T-helper 17 cell (primary cell): ENCODE measurements around the gene SCAF11. TPM values are rescaled to one million over a fixed set of nuclear protein-coding genes. Genes with fewer than 3 reads are reported as not detected.
A peak's percentile ranks its signal among the peaks of the same experiment; 100 is the strongest.

Experiments used
- ATAC-seq: fragments of 150-1000 bp; cut with Tn5 transposase; 2 replicates; pipeline ENCODE4 v1.10.0; 2021; ENCODE audit warnings: mild to moderate bottlenecking, moderate library complexity
- DNase-seq, 3 donors: peaks; one replicate each; pipeline versions ENCODE4 v3.0.0 to v3.0.0-alpha.2; 2020 to 2021
- H3K9me3 ChIP-seq: one replicate; pipeline ENCODE4 v1.7.0; 2013; ENCODE audit warnings: low read length, mild to moderate bottlenecking; ENCODE audit not compliant: control insufficient read depth, poor library complexity, severe bottlenecking
- H3K27ac Mint-ChIP-seq: one replicate; pipeline ENCODE4 v1.8.0; 2022; ENCODE audit warnings: mild to moderate bottlenecking, moderate library complexity, mixed read lengths
- H3K27me3 Mint-ChIP-seq: one replicate; pipeline ENCODE4 v1.8.0; 2022; ENCODE audit warnings: mixed read lengths
- H3K36me3 Mint-ChIP-seq: one replicate; pipeline ENCODE4 v1.8.0; 2022; ENCODE audit warnings: low read depth, mixed read lengths
- H3K4me1 Mint-ChIP-seq: one replicate; pipeline ENCODE4 v1.8.0; 2022; ENCODE audit warnings: mild to moderate bottlenecking, mixed read lengths
- H3K4me3 Mint-ChIP-seq: one replicate; pipeline ENCODE4 v1.8.0; 2022; ENCODE audit warnings: mild to moderate bottlenecking, moderate library complexity, mixed read lengths
- total RNA-seq, 4 donors: library from RNA in 2 of 4; stranded (reverse) in 2 of 4; gene quantifications; one replicate each; pipeline ENCODE4 v1.2.3 and lab custom pipeline; 2022 to 2026

SCAF11 gene
- total RNA-seq, 2 donors from 2014 or later = 165 to 166 TPM

DNA sequence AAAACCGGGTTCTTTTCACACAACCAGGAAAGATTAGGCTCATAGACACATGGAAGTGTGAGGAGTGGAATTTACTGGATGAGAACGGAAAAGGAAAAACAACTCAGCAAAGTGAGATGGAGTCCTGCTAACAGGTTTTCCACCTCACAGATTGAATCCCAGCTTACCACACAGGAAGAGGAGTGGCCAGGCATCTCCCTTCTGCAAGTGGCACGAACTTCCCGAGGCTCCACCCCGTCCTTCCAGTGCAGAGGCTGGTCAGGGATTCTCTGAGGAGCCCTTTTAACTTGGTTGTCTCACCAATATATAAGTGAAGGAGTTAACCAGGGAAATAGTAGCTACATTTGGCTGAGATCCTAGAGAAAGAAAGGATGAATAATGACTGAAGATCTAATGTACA, 102.8 kb downstream of the SCAF11 start:
- ATAC-seq (no peak), DNase-seq (no peak)
- H3K9me3 ChIP-seq = no peaks in the 10 kb centered on the region
- Mint-ChIP-seq H3K4me1 (peaks cover 15% of the 10 kb centered on the region), H3K4me3 (no peak overlapping the region), H3K36me3 (peaks cover 3% of the 10 kb centered on the region), H3K27me3 (no peaks in the 10 kb centered on the region), H3K27ac (no peak overlapping the region)

DNA sequence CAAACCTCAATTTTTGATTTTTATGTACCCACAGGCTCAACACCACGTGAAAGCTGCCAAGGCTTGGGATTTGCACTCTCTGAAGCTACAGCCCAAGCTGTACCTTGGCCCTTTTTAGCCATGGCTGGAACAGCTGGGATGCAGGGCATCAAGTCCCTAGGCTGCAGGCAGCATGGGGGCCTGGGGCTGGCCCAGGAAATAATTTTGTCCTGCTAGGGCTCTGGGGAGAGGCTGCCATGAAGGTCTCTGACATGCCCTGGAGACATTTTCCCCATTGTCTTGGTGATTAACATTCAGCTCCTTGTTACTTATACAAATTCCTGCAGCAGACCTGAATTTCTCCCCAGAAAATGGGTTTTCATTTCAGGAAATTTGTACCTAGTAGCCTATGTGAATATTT, 103.7 kb downstream of the SCAF11 start:
- no peaks in the 10 kb centered on the region for H3K9me3 ChIP-seq
- H3K36me3 Mint-ChIP-seq = peaks cover 6% of the 10 kb centered on the region
- ATAC-seq = no peak

DNA sequence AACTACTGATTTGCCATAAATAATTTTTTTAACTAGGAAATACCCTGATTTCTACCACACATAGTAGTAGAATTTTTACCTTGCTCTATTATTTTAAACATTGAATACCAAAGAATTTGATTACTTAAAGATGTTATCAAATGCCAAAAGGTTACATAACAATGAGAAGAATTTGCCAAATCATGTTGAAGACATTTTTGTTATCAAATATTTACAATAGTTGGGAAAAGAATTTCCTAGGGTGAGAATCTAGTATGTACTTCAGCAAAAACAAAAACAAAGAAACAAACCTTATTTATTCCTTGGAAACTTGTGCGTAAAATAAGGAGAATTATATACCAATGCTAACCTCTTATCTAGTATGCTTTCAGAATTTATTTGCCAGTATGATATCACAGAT, 107.2 kb downstream of the SCAF11 start:
- Mint-ChIP-seq H3K27me3 (no peaks in the 10 kb centered on the region), H3K36me3 (peaks cover 14% of the 10 kb centered on the region), H3K27ac (no peak overlapping the region)

More for the DNA sequence above, 103.7 kb downstream of the SCAF11 start:
- no peak overlapping the region for H3K27ac Mint-ChIP-seq
- H3K27me3 Mint-ChIP-seq = no peaks in the 10 kb centered on the region
- DNase-seq = no peak
- no peak overlapping the region for H3K4me3 Mint-ChIP-seq
- H3K4me1 Mint-ChIP-seq = peaks cover 12% of the 10 kb centered on the region

DNA sequence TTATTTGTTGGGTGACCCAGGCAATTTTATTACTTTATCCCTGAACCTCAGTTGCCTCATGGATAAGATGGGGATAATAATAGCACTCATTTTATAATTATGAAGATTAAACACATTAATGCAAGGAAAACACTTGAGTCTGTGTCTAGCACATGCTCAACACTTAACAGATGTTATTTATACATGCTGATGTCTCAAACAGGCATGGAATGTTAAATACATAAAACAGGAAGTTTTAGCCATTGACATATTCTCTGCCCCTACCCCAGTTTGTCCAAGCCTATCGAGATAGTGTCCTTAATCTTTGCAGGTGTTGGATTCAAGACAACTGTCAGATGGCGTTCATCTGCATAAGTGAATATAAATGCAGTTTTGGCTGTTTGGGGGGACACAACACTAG, 109.8 kb downstream of the SCAF11 start:
- ATAC-seq (no peak), DNase-seq (no peak)
- Mint-ChIP-seq H3K27ac (no peak overlapping the region), H3K36me3 (peaks cover 12% of the 10 kb centered on the region), H3K4me1 (peaks cover 21% of the 10 kb centered on the region), H3K27me3 (no peaks in the 10 kb centered on the region), H3K4me3 (no peak overlapping the region)
- no peaks in the 10 kb centered on the region for H3K9me3 ChIP-seq

More for the DNA sequence above, 107.2 kb downstream of the SCAF11 start:
- no peaks in the 10 kb centered on the region for H3K9me3 ChIP-seq
- ATAC-seq (no peak), DNase-seq (no peak)
- no peak overlapping the region for H3K4me3 Mint-ChIP-seq
- H3K4me1 Mint-ChIP-seq = peaks cover 19% of the 10 kb centered on the region

DNA sequence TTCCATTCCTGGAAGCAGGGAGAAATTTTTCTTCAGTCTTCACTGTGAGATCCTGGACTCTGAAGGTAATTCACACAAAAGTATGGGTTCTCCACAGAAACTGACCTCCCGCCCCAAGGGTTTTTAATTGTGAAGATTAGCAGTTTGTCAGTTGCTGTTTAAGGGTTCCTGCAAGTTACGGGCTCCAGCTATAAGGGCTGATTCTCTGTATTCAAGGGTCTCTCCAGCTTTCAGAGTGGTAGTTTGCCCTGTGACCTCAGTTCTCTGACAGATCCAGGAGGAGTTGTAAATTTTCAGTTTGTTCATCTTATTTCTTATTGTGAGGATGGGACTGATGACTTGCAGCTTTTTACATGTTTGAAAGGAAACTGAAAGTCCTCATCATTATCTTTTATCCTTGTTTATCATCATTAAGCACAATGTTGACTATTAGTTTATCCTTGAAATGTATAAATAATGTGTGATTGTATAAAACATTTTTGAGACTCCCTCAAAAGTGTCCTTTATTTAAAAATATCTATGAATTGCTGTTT, 110.9 kb downstream of the SCAF11 start:
- Mint-ChIP-seq H3K36me3 (peaks cover 15% of the 10 kb centered on the region), H3K4me1 (peaks cover 21% of the 10 kb centered on the region), H3K27ac (peak overlapping the region; percentile 89), H3K4me3 (peak overlapping the region; percentile 12), H3K27me3 (no peaks in the 10 kb centered on the region)
- ATAC-seq (no peak), DNase-seq (no peak)
- no peaks in the 10 kb centered on the region for H3K9me3 ChIP-seq

DNA sequence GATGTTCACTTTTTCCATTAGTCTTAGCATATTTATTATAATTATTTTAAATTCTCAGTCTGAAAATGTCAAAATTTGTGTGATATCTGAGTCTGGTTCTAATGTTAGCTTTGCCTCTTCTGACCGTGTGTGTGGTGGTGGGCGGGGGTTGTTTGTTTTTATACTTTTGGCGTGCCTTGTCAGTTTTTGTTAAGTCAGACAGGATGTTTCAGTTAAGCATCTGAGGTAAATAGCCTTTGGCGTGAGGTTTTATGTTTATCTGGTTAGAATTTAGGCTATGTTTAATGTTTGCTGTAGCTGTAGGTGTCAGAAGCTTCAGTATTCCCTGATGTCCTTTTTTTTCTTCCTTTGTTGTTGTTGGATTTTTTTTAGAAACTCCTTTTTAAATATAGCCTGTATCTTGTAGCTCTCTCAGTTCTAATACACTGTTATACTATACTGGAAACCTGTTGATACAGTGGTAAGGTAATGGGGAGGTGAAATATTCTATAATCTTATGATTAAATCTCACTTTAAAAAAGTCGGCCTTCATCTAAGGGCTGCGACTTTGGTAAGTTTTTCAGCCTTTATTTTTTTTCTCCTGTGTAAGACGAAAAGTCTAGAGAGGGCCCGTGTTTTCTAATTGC, 111.6 kb downstream of the SCAF11 start:
- H3K36me3 Mint-ChIP-seq = peaks cover 17% of the 10 kb centered on the region
- peaks cover 21% of the 10 kb centered on the region for H3K4me1 Mint-ChIP-seq
- H3K4me3 Mint-ChIP-seq = peak overlapping the region; percentile 75
- no peaks in the 10 kb centered on the region for H3K27me3 Mint-ChIP-seq
- H3K9me3 ChIP-seq = no peaks in the 10 kb centered on the region
- ATAC-seq = peak; percentile 81
- DNase-seq = no peak
- peak overlapping the region; percentile 89 for H3K27ac Mint-ChIP-seq

DNA sequence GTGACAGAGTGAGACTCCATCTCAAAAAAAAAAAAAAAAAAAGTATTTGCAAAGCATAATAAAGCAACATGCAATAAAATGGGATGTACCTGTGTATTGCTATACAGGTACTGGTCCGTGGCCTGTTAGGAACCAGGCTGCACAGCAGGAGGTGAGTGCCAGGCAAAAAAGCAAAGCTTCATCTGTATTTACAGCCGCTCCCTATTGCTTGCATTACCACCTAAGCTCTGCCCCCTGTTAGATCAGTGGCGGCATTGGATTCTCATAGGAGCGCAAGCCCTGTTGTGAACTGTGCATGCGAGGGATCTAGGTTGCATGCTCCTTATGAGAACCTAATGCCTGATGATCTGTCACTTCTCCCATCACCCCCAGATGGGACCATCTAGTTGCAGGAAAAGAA, 113.3 kb downstream of the SCAF11 start:
- Mint-ChIP-seq H3K36me3 (peaks cover 21% of the 10 kb centered on the region), H3K27me3 (no peaks in the 10 kb centered on the region), H3K4me1 (peaks cover 22% of the 10 kb centered on the region), H3K4me3 (no peak overlapping the region), H3K27ac (no peak overlapping the region)
- DNase-seq (no peak), ATAC-seq (no peak)
- H3K9me3 ChIP-seq = no peaks in the 10 kb centered on the region

DNA sequence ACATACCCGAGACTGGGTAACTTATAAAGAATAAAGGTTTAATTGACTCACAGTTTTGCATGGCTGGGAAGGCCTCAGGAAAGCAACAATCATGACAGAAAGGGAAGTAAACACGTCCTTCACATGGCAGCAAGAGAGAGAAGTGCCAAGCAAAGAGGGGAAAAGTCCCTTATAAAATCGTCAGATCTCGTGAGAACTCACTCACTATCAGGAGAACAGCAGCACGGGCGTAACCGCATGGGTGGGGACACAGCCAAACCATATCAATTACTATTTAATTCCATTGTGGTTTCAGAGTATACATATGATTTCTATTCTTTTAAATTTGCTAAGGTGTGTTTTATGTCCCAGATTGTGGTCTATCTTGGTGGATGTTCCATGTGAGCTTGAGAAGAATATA, 117.9 kb downstream of the SCAF11 start:
- Mint-ChIP-seq H3K36me3 (peaks cover 11% of the 10 kb centered on the region), H3K4me1 (peaks cover 11% of the 10 kb centered on the region), H3K27me3 (no peaks in the 10 kb centered on the region), H3K4me3 (no peak overlapping the region), H3K27ac (peak overlapping the region; percentile 67)
- no peaks in the 10 kb centered on the region for H3K9me3 ChIP-seq
- ATAC-seq (no peak), DNase-seq (no peak)
